GM19193 (cell line): ENCODE measurements around the gene ALOX15.

Experiments used
- POLR2A ChIP-seq: IDR thresholded peaks from 4 replicates; pipeline ENCODE4 v1.6.1; 2011; ENCODE audit not compliant: insufficient read depth, insufficient read length; ENCODE audit errors: extremely low read depth

Gene ALOX15

GRCh38 chr17:4664230-4664629 is 22.8 kb upstream of the ALOX15 start:
- TF ChIP-seq POLR2A = no peak

- no peak for TF ChIP-seq POLR2A
Observed at GRCh38 chr17:4663711-4664110, 22.2 kb upstream of the ALOX15 start.

GRCh38 chr17:4658478-4659305 is 17.2 kb upstream of the ALOX15 start:
- TF ChIP-seq POLR2A = no peak

GRCh38 chr17:4657678-4658077 is 16.2 kb upstream of the ALOX15 start:
- no peak for TF ChIP-seq POLR2A

- no peak for TF ChIP-seq POLR2A
Observed at GRCh38 chr17:4652997-4653396, 11.5 kb upstream of the ALOX15 start.

GRCh38 chr17:4648741-4649140 is 7.3 kb upstream of the ALOX15 start:
- no peak for TF ChIP-seq POLR2A

- no peak for TF ChIP-seq POLR2A
Observed at GRCh38 chr17:4645642-4646041, 4.2 kb upstream of the ALOX15 start.

GRCh38 chr17:4643676-4644075 is 2.2 kb upstream of the ALOX15 start:
- TF ChIP-seq POLR2A = no peak

GRCh38 chr17:4642286-4642685 is 808 bp upstream of the ALOX15 start:
- no peak for TF ChIP-seq POLR2A

GRCh38 chr17:4636474-4637100 is 4.9 kb downstream of the ALOX15 start:
- no peak for TF ChIP-seq POLR2A

GRCh38 chr17:4635823-4636375 is 5.6 kb downstream of the ALOX15 start:
- no peak for TF ChIP-seq POLR2A

GRCh38 chr17:4634976-4635375 is 6.5 kb downstream of the ALOX15 start:
- TF ChIP-seq POLR2A = no peak

GRCh38 chr17:4633643-4634042 is 7.8 kb downstream of the ALOX15 start:
- TF ChIP-seq POLR2A = no peak

- no peak for TF ChIP-seq POLR2A
Observed at GRCh38 chr17:4632581-4632920, 8.9 kb downstream of the ALOX15 start.

- TF ChIP-seq POLR2A = no peak
Observed at GRCh38 chr17:4631836-4632580, 9.5 kb downstream of the ALOX15 start.
